ENCODE data around the gene SWAP70.
"Not testable (repeated sequence)": the region's sequence is repeated elsewhere in the genome, so short reads cannot be mapped to it uniquely, and the experiment has no call there.

Gene SWAP70

GRCh38 chr11:9722023-9722422, 58.1 kb downstream of the SWAP70 start:
- no peak for DNase-seq (ENCODE audit: low read depth in 2 of 2)

GRCh38 chr11:9722893-9723292, 59.0 kb downstream of the SWAP70 start:
- DNase-seq (ENCODE audit: low read depth in 2 of 2): no peak

GRCh38 chr11:9726321-9727022, 62.6 kb downstream of the SWAP70 start:
- DNase-seq (ENCODE audit: low read depth in 2 of 2): no peak

- DNase-seq (ENCODE audit: low read depth in 2 of 2): no peak
Measured at GRCh38 chr11:9728058-9728457, 64.2 kb downstream of the SWAP70 start.

GRCh38 chr11:9731256-9731655, 67.4 kb downstream of the SWAP70 start:
- no peak for DNase-seq (ENCODE audit: low read depth in 2 of 2)

DNA sequence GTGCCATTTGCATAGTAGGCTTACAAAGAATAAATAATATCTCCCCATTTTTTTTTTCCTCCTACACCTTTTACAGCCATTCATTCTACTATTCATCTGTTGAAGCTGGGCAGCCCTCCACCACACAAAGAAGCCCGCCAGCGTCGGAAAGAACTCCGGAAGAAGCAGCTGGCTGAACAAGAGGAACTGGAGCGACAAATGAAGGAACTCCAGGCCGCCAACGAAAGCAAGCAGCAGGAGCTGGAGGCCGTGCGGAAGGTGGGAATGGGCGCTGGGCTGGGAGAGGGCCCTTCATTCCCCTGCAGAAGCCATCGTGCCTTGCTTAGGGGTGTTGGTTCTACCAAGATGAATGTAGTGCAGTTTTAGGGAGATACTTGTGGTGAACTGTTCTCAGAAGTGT, 68.6 kb downstream of the SWAP70 start:
- DNase-seq (ENCODE audit: low read depth in 2 of 2): no peak

DNA sequence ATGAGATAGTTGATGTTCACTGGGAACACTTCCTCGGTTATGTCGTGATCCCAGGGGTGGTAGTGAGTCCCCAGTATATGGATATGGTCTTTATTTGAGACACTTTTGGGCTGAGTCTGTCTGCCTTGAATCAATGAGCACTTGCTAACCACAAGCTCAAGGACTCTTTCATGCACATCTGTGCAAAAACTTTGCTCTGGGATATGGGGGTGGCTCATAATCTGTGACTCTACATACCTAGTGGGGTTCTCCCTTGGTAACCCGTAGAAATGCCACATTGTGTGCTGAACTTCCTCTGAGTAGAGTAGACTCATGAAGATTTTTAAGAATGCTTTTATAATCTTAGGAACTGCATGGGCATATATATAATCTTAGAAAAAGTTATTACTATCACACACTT, 69.3 kb downstream of the SWAP70 start:
- DNase-seq (ENCODE audit: low read depth in 2 of 2): no peak

DNA sequence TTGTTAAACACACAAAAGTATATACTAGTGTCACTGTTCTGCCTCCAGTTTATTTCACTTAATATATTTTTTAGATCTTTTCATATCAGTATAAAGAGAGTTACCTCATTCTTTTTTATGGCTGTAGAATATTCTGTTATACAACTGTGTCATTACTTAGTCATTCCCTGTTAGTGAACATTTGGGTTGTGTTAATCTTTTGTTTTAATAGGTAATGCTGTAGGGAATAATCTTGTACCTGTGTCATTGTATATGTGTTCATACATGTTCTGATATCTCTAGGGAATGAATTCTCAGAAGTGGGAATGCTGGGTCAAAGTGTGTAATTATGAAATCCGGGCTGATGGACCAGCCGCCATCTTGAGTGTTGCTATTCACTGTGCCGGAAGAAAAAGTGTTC, 71.4 kb downstream of the SWAP70 start:
- no peak for DNase-seq (ENCODE audit: low read depth in 2 of 2)

- DNase-seq (ENCODE audit: low read depth in 2 of 2): no peak
Measured at GRCh38 chr11:9735919-9736318, 72.0 kb downstream of the SWAP70 start.

DNA sequence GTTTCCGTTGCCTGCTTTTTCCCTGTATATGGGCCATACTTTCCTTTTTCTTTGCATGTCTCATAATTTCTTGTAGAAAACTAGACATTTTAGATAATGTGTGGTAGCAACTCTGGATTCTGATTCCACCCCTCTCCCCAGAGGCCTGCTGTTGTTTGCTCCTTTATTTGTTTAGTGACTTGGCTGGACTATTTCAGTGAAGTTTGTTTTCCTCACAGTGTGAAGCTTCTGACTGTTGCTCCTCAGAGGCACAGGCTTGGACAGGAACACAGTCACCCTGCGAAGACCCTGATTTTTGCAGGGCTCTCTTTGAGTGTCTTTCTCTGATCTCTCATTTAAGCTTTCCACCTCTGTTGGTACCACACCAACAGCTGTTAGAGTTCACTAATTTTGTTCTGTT, 72.5 kb downstream of the SWAP70 start:
- DNase-seq (ENCODE audit: low read depth in 2 of 2): no peak

- DNase-seq (ENCODE audit: low read depth in 2 of 2): no peak
Measured at GRCh38 chr11:9738116-9738515, 74.2 kb downstream of the SWAP70 start.

- no peak for DNase-seq (ENCODE audit: low read depth in 2 of 2)
Measured at GRCh38 chr11:9738707-9739106, 74.8 kb downstream of the SWAP70 start.

GRCh38 chr11:9739123-9739900, 75.4 kb downstream of the SWAP70 start:
- no peak for DNase-seq (ENCODE audit: low read depth in 2 of 2)

DNA sequence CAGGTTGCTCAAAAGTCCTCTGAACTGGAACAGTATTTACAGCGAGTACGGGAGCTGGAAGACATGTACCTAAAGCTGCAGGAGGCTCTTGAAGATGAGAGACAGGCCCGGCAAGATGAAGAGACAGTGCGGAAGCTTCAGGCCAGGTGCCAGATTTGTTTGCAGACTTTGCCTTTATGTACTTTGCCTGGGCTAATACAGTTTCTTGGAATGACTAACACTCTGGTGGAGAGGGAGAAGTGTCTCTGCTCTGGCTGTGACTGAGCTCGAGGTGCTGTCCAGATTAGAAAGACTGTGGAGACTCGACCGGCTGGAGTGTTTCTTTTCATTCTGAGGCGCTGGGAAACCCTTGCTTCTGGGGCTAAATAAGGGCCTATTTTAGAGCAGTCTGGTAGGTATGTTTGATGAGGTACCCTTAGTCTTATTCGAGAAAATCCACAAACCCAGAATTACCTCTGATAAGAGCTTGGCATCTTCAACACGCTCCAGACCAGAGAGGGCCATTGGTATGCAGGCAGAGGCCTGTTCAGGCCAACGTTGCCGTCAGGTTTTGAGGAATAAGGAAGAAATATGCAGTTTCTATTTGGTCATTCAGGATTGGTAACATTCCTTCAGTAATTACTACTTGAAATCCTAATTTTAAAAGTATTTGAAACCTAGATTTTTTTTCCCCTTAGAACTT, 76.5 kb downstream of the SWAP70 start:
- DNase-seq (ENCODE audit: low read depth in 2 of 2): no peak

GRCh38 chr11:9741260-9741659, 77.4 kb downstream of the SWAP70 start:
- no peak for DNase-seq (ENCODE audit: low read depth in 2 of 2)

GRCh38 chr11:9743512-9743911, 79.6 kb downstream of the SWAP70 start:
- not testable (repeated sequence) for DNase-seq (ENCODE audit: low read depth in 2 of 2)

GRCh38 chr11:9745411-9746211, 81.7 kb downstream of the SWAP70 start:
- DNase-seq (ENCODE audit: low read depth in 2 of 2): no peak

- DNase-seq (ENCODE audit: low read depth in 2 of 2): no peak
Measured at GRCh38 chr11:9747229-9747628, 83.4 kb downstream of the SWAP70 start.

DNA sequence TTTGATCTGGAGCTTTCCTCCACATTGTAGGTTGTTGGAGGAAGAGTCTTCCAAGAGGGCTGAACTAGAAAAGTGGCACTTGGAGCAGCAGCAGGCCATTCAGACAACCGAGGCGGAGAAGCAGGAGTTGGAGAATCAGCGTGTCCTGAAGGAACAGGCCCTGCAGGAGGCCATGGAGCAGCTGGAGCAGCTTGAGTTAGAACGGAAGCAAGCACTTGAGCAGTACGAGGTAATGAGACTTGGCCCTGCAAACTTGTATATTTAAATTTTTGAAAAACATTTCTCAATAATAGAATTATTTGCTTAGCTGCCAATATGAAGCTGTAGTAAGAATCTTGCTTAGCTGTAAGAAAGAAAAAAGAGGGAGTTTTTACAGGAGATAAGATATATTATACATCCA, 84.0 kb downstream of the SWAP70 start:
- no peak for DNase-seq (ENCODE audit: low read depth in 2 of 2)

DNA sequence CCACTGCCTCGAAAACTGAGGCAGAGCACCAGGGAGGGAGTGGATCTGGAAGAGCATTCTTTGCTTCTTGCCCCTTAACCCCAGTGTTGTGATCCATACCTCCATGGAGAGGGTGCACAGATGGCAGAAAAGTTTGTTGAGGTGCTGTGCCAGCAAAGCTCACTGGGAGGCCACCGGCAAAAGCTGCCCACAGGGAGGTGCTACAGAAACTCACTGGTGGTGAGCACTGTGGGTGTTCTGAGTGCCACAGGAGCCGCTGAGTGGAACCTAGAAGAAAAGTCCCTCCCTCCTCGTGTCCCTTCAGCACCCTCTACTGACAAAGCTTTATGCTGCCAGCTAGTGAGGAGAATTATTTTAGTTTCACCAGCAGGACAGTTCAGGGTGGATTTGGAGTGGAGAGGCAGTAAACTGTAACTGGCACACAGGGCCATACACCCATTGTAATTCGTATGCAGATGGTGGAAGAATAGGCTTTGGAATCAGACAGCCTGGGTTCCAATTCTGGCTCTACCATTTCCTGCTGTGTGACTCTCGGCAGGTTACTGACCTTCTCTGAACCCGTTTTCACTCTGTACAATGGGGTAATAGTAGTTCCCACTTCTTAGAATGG, 84.6 kb downstream of the SWAP70 start:
- no peak for DNase-seq (ENCODE audit: low read depth in 2 of 2)

- DNase-seq (ENCODE audit: low read depth in 2 of 2): no peak
Measured at GRCh38 chr11:9750551-9750950, 86.7 kb downstream of the SWAP70 start.

- DNase-seq (ENCODE audit: low read depth in 2 of 2): no peak
Measured at GRCh38 chr11:9752091-9752490, 88.2 kb downstream of the SWAP70 start.
